ENCODE data around the gene COL5A1.

The COL5A1 gene

DNA sequence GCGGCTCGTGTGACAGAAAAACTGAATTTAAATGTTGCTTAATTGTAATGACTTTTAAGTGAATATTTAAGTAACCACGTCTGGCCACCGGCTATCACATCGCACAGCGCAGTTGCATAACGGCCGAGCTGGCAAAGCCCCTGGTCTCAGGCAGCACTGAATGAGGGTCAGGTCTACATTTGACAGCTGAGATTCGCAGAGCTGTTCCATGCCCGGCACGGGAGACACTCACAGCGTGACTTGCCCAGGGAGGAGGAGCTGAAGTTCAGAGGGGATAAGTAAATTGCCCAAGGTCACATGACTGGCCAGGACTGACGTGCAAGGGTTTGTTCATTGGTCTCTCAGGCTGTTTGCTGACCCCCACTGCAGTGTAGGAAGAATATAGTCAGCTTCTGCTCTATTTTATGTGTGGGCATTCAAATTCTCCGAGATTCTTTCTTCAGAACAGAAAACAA, 17.4 kb upstream of the COL5A1 start:
- Histone ChIP-seq H3K27me3 (ENCODE audit: control insufficient read depth, insufficient read depth, low read length) (no peaks in the 10 kb centered on the region), H3K4me3 (ENCODE audit: low read length) (no peak overlapping the region), H3K4me1 (ENCODE audit: control insufficient read depth, insufficient read depth, low read length) (no peaks in the 10 kb centered on the region), H3K27ac (ENCODE audit: low read depth, low read length) (no peak overlapping the region), H3K9ac (ENCODE audit: low read length) (no peak overlapping the region), H3K36me3 (ENCODE audit: control insufficient read depth, insufficient read depth, low read length) (no peaks in the 10 kb centered on the region)

DNA sequence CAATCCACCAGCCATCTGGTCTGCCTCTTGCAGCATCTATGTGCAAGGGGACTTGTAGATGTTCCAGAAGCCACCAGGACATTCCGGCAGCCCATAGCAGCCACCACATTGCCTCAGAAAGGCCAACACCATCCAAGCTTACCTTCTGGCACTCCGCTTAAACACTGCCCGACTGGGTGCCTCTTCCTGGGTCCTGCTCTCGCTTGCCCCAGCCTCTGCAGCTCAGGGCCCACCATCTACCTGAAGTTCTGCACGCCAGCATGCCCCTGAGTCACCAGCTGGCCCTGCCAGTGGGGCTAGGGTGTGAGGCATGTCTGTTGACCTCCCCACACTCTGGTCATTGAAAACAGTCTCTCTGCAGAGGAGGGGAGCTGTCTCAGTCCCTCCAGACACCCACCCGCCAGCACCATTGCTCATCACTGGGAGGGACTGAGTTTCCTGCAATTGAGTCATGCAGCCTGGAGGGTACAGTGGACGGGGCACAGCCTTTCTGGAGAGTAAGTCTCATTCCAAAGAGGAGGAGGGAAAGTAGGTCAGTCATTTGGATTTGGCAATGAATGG, 16.9 kb upstream of the COL5A1 start:
- H3K27ac ChIP-seq (ENCODE audit: low read depth, low read length): no peak overlapping the region
- no peaks in the 10 kb centered on the region for H3K4me1 ChIP-seq (ENCODE audit: control insufficient read depth, insufficient read depth, low read length)
- no peak overlapping the region for H3K9ac ChIP-seq (ENCODE audit: low read length)
- H3K4me3 ChIP-seq (ENCODE audit: low read length): no peak overlapping the region
- no peaks in the 10 kb centered on the region for H3K27me3 ChIP-seq (ENCODE audit: control insufficient read depth, insufficient read depth, low read length)
- H3K36me3 ChIP-seq (ENCODE audit: control insufficient read depth, insufficient read depth, low read length): no peaks in the 10 kb centered on the region

DNA sequence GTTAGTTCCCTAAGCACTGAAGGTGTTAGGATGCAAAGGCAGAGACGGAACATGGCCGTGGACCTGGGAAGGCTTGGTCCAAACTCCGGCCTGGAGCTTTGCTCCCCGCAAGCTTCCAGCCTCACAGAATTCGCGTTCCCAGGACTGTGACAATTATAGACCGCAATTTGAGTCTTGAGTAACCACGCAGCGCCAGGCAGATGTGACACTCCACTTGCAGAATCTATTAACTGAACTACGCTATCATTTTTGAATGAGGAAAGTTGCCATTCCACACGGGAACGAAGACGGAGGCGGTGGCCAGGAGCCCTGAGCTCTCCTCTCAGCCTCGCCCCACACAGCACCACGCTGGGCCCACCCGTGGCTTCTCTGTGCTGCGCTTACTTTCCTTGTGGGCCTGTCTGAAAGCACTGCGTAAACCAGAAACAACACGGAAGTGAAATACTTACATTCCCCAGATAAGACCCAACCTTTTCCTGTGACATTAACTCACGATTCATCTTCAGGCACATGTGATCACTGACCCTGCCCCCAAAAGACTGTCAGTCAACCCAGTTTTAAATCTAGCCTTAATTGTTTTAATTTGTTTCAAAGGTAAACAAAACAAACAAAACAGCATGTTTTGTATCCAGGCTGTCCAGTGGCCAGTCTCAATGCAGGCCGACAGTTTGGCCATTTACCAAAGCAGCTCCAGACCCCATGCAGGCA, 16.1 kb upstream of the COL5A1 start:
- Histone ChIP-seq H3K27me3 (ENCODE audit: control insufficient read depth, insufficient read depth, low read length) (no peaks in the 10 kb centered on the region), H3K4me3 (ENCODE audit: low read length) (no peak overlapping the region), H3K4me1 (ENCODE audit: control insufficient read depth, insufficient read depth, low read length) (no peaks in the 10 kb centered on the region), H3K36me3 (ENCODE audit: control insufficient read depth, insufficient read depth, low read length) (no peaks in the 10 kb centered on the region), H3K9ac (ENCODE audit: low read length) (no peak overlapping the region), H3K27ac (ENCODE audit: low read depth, low read length) (no peak overlapping the region)

GRCh38 chr9:134626069-134626423, 15.6 kb upstream of the COL5A1 start:
- Histone ChIP-seq H3K4me1 (ENCODE audit: control insufficient read depth, insufficient read depth, low read length) (no peaks in the 10 kb centered on the region), H3K27me3 (ENCODE audit: control insufficient read depth, insufficient read depth, low read length) (no peaks in the 10 kb centered on the region), H3K27ac (ENCODE audit: low read depth, low read length) (no peak overlapping the region), H3K36me3 (ENCODE audit: control insufficient read depth, insufficient read depth, low read length) (no peaks in the 10 kb centered on the region), H3K9ac (ENCODE audit: low read length) (no peak overlapping the region), H3K4me3 (ENCODE audit: low read length) (no peak overlapping the region)

DNA sequence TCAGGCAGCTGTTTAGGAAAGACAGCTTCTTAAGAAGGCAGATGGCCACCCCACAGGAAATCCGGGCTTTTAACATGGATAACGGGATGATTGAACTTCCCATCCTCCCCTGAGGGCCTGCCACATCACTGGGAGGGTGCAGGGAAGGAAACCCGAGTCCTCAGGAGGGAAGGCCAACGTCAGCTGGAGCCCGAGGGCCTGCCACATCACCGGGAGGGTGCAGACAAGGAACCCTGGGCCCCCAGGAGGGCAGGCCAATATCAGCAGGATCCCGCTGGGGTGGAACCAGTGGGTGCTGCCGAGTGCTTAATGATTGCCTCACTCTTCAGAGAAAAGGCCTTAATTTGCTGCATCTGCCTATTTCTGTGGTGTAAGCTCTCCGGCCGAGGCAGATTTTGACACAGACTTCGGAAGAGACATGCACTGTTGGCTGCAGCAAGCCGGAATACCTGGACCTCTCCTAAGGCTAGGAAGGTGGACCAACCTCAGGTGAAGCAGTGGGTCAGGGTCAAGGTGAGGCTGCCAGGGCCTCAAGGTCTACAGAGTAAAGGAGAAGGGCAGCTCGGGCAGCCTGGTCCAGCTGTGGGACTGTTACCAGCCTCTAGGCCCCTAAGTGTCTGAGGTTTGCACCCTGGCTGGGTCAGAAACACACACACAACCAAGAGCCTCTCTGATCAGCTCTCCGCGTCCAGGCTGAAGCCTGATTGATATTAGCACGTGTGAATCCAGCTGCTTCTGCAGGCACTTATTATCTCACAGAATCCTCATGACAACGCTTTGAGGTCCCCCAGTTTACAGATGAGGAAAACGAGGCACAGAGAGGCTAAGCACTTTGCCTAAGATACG, 14.8 kb upstream of the COL5A1 start:
- Histone ChIP-seq H3K27ac (ENCODE audit: low read depth, low read length) (no peak overlapping the region), H3K4me3 (ENCODE audit: low read length) (no peak overlapping the region), H3K27me3 (ENCODE audit: control insufficient read depth, insufficient read depth, low read length) (no peaks in the 10 kb centered on the region), H3K4me1 (ENCODE audit: control insufficient read depth, insufficient read depth, low read length) (no peaks in the 10 kb centered on the region), H3K9ac (ENCODE audit: low read length) (no peak overlapping the region), H3K36me3 (ENCODE audit: control insufficient read depth, insufficient read depth, low read length) (no peaks in the 10 kb centered on the region)

DNA sequence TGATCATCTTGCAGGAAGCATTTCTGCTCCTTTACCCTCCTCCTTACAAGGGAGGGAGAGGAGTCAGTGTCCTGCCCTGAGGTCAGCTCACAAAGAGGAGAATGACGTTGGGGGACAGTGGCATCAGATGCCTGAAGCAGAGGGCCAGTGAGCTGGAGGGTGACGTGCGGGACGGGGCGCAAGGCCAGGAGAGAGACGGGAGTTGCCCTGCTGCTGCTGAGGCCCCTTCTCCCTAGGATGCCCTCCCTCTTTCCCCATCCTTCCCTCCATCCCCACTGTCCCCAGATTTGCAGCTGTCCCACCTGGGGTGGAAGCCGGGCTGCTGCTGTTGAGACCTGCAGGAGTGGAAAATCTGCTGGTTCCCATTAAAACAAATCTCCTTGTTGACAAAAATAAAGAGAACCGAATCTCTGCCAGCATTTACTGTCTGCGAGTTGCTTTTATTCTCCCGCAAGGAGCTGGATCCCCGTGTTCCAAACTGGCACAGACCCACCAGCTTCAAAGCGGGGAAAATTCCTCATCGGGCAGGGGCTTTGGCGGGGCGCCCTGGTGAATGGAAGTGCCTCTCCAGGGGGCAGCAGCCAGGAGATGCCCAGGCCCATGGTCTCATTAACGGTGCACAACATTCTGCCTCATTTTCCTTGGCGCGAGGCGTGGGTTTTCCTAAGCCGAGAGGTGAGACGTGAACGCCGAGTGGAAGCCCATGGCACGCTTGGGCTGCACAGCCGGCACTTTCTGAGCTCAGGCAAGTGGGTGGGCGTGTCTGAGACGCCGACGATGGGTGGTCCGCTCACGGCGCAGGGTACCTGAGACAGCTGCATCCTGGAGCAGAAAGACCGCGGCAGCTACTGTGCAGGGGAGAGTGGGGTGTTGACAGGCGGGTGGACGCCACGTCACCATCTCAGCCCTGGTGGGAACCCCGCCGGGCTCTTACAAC, 13.9 kb upstream of the COL5A1 start:
- no peaks in the 10 kb centered on the region for H3K36me3 ChIP-seq (ENCODE audit: control insufficient read depth, insufficient read depth, low read length)
- H3K4me1 ChIP-seq (ENCODE audit: control insufficient read depth, insufficient read depth, low read length): no peaks in the 10 kb centered on the region

GRCh38 chr9:134628354-134628736, 13.3 kb upstream of the COL5A1 start:
- H3K9ac ChIP-seq (ENCODE audit: low read length): no peak overlapping the region
- no peaks in the 10 kb centered on the region for H3K27me3 ChIP-seq (ENCODE audit: control insufficient read depth, insufficient read depth, low read length)
- H3K4me3 ChIP-seq (ENCODE audit: low read length): no peak overlapping the region
- no peaks in the 10 kb centered on the region for H3K4me1 ChIP-seq (ENCODE audit: control insufficient read depth, insufficient read depth, low read length)
- no peak overlapping the region for H3K27ac ChIP-seq (ENCODE audit: low read depth, low read length)
- H3K36me3 ChIP-seq (ENCODE audit: control insufficient read depth, insufficient read depth, low read length): no peaks in the 10 kb centered on the region

More for the DNA sequence above, 13.9 kb upstream of the COL5A1 start:
- Histone ChIP-seq H3K9ac (ENCODE audit: low read length) (no peak overlapping the region), H3K4me3 (ENCODE audit: low read length) (no peak overlapping the region), H3K27ac (ENCODE audit: low read depth, low read length) (no peak overlapping the region), H3K27me3 (ENCODE audit: control insufficient read depth, insufficient read depth, low read length) (no peaks in the 10 kb centered on the region)

DNA sequence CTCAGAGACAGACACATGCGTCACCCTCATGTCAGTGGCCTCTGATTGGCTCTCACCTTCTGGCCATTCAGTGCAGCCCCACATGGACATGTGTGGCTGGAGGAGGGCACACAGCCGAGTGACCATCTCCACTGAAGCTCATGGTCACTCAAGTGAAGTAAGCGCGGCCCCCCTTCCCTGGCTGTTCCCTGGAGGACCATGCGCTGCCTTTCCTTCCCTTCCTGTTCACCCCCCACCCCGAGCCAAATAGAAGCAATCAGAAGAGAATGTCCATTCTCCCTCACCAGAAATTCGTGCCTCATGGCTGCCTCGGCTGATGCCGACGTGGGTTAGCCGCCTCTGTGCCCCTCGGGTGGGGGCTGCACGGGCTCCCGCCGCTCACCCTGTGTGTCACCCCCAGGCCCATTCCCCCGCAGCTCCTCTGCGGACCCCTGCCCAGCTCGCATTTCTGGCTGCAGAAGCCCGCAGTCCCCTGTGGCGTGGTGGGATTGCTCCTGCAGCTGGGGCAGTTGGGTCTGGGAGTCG, 12.5 kb upstream of the COL5A1 start:
- Histone ChIP-seq H3K27me3 (ENCODE audit: control insufficient read depth, insufficient read depth, low read length) (no peaks in the 10 kb centered on the region), H3K36me3 (ENCODE audit: control insufficient read depth, insufficient read depth, low read length) (no peaks in the 10 kb centered on the region), H3K4me3 (ENCODE audit: low read length) (no peak overlapping the region), H3K9ac (ENCODE audit: low read length) (no peak overlapping the region), H3K27ac (ENCODE audit: low read depth, low read length) (no peak overlapping the region), H3K4me1 (ENCODE audit: control insufficient read depth, insufficient read depth, low read length) (no peaks in the 10 kb centered on the region)

DNA sequence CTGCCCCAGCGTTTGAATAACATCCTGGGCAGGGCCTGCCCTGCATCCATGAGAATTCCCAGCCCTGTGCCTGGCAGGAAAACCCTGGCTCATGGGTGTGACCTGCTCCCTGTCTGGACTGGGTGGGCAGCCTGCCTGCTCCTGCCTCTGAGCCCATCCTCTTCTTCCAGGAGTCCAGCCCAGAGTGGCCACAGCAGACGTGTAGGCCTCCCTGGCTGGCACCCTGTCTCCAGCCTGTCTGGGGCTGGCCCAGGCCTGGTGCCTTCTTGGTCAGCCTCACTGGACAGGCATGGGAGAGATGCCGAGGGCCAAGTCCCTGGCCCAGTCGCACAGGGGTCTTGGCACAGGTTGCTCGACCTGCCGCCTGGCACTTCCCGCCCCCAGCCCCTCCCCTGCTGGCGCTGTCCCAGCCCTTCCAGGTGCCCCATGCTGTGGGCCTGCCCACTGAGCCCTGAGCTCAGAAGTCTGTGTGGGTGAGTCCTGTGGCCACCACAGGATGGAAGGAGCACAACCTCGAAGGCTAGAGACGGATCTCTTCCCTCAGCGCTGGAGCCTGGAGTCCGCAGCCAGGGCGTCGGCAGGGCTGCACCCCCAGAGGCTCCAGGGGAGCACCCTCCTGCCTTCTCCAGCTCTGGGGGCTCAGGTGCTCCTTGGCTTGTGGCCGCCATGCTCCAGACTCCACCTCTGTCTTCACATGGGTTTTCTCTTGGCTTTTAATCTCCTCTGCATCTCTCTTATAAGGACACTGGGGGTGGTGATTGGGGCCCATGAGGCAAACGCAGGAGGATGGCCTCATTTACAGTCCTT, 11.8 kb upstream of the COL5A1 start:
- H3K36me3 ChIP-seq (ENCODE audit: control insufficient read depth, insufficient read depth, low read length): no peaks in the 10 kb centered on the region

GRCh38 chr9:134630393-134630790, 11.2 kb upstream of the COL5A1 start:
- Histone ChIP-seq H3K4me1 (ENCODE audit: control insufficient read depth, insufficient read depth, low read length) (no peaks in the 10 kb centered on the region), H3K4me3 (ENCODE audit: low read length) (no peak overlapping the region), H3K9ac (ENCODE audit: low read length) (no peak overlapping the region), H3K27me3 (ENCODE audit: control insufficient read depth, insufficient read depth, low read length) (no peaks in the 10 kb centered on the region), H3K27ac (ENCODE audit: low read depth, low read length) (no peak overlapping the region), H3K36me3 (ENCODE audit: control insufficient read depth, insufficient read depth, low read length) (no peaks in the 10 kb centered on the region)

More for the DNA sequence above, 11.8 kb upstream of the COL5A1 start:
- H3K27ac ChIP-seq (ENCODE audit: low read depth, low read length): no peak overlapping the region
- H3K4me3 ChIP-seq (ENCODE audit: low read length): no peak overlapping the region
- no peaks in the 10 kb centered on the region for H3K4me1 ChIP-seq (ENCODE audit: control insufficient read depth, insufficient read depth, low read length)
- no peaks in the 10 kb centered on the region for H3K27me3 ChIP-seq (ENCODE audit: control insufficient read depth, insufficient read depth, low read length)
- H3K9ac ChIP-seq (ENCODE audit: low read length): no peak overlapping the region

GRCh38 chr9:134630861-134631260, 10.7 kb upstream of the COL5A1 start:
- Histone ChIP-seq H3K9ac (ENCODE audit: low read length) (no peak overlapping the region), H3K4me3 (ENCODE audit: low read length) (no peak overlapping the region), H3K4me1 (ENCODE audit: control insufficient read depth, insufficient read depth, low read length) (no peaks in the 10 kb centered on the region), H3K27ac (ENCODE audit: low read depth, low read length) (no peak overlapping the region), H3K27me3 (ENCODE audit: control insufficient read depth, insufficient read depth, low read length) (no peaks in the 10 kb centered on the region), H3K36me3 (ENCODE audit: control insufficient read depth, insufficient read depth, low read length) (no peaks in the 10 kb centered on the region)

Measured in rectal smooth muscle tissue (tissue), 1 donor.